Endodermal cell (in vitro differentiated cells): Measurements from ENCODE around the gene TBC1D21. TPM values are rescaled to one million over a fixed set of nuclear protein-coding genes. Genes with fewer than 3 reads are reported as not detected.

Source experiments
- DNase-seq: peaks from one replicate; pipeline ENCODE4 v3.0.0-alpha.2; 2017
- H3K27ac ChIP-seq: 2 replicates; pipeline ENCODE4 v1.5.1; 2013; ENCODE audit warnings: mild to moderate bottlenecking, low read depth, low read length, moderate library complexity
- H3K27me3 ChIP-seq: 2 replicates; pipeline ENCODE4 v1.6.1; 2013; ENCODE audit warnings: mild to moderate bottlenecking, low read length, moderate library complexity; ENCODE audit not compliant: insufficient read depth, control insufficient read depth, poor library complexity, severe bottlenecking
- H3K36me3 ChIP-seq: 2 replicates; pipeline ENCODE4 v1.7.0; 2013; ENCODE audit warnings: mild to moderate bottlenecking, low read length, moderate library complexity; ENCODE audit not compliant: control insufficient read depth, insufficient read depth
- H3K4me1 ChIP-seq: one replicate; pipeline ENCODE4 v1.7.0; 2013; ENCODE audit warnings: low read length; ENCODE audit not compliant: control insufficient read depth, insufficient read depth
- H3K4me3 ChIP-seq: 2 replicates; pipeline ENCODE4 v1.5.1; 2013; ENCODE audit warnings: mild to moderate bottlenecking, low read length, moderate library complexity
- H3K9ac ChIP-seq: 2 replicates; pipeline ENCODE4 v1.6.1; 2013; ENCODE audit warnings: mild to moderate bottlenecking, low read length, moderate library complexity; ENCODE audit not compliant: poor library complexity, severe bottlenecking; ENCODE audit errors: extremely low read depth
- H3K9me3 ChIP-seq: 2 replicates; pipeline ENCODE4 v1.6.1; 2013; ENCODE audit warnings: mild to moderate bottlenecking, low read length, moderate library complexity; ENCODE audit not compliant: control insufficient read depth
- H3K27ac Mint-ChIP-seq: 2 replicates; pipeline ENCODE4 v1.8.0; 2020; ENCODE audit warnings: mixed read lengths
- H3K27me3 Mint-ChIP-seq: 2 replicates; pipeline ENCODE4 v1.8.0; 2021; ENCODE audit warnings: mild to moderate bottlenecking, mixed read lengths; ENCODE audit not compliant: insufficient read depth
- H3K36me3 Mint-ChIP-seq: 2 replicates; pipeline ENCODE4 v1.8.0; 2020; ENCODE audit warnings: low read depth, mixed read lengths
- H3K4me1 Mint-ChIP-seq: 2 replicates; pipeline ENCODE4 v1.8.0; 2020; ENCODE audit warnings: mixed read lengths
- H3K4me3 Mint-ChIP-seq: 2 replicates; pipeline ENCODE4 v1.8.0; 2020; ENCODE audit warnings: mild to moderate bottlenecking, moderate library complexity, mixed read lengths
- H3K9me3 Mint-ChIP-seq: 2 replicates; pipeline ENCODE4 v1.8.0; 2020; ENCODE audit warnings: mild to moderate bottlenecking, mixed read lengths
- CTCF ChIP-seq: fragments of 200-600 bp; sonication (generic); conservative IDR thresholded peaks from 2 replicates; pipeline ENCODE4 v1.5.0; 2021; ENCODE audit warnings: antibody characterized with exemption, mild to moderate bottlenecking
- WGBS, 2 experiments: methylation state at CpG; one replicate each; pipeline versions ENCODE4 v1.1.5 to v1.1.7; 2013; ENCODE audit warnings: missing lambda C conversion rate in 2 of 2, mixed read lengths in 1 of 2; ENCODE audit not compliant: insufficient coverage in 1 of 2, insufficient read length in 1 of 2; 5-methylcytosine and 5-hydroxymethylcytosine counted together
- total RNA-seq, 2 donors: library from RNA; stranded (reverse); fragmentation: NEBNext Ultra II Directional in 1 of 2; extraction: Animal tissue kit (Norgen Biotek cat#: 25700) in 1 of 2; gene quantifications; 2 replicates in 1 of 2; 3 replicates in 1 of 2; pipeline ENCODE4 v1.2.1, GENCODE V29; 2021

TBC1D21 gene
- total RNA-seq, 2 donors from 2014 or later: not detected

GRCh38 chr15:73867956-73868355 lies 5.4 kb upstream of the TBC1D21 start:
- peaks cover 28% of the 10 kb centered on the region for H3K27me3 Mint-ChIP-seq
- peaks cover 3% of the 10 kb centered on the region for H3K9me3 Mint-ChIP-seq
- Histone ChIP-seq H3K4me3 (no peak overlapping the region), H3K9ac (no peak overlapping the region), H3K36me3 (no peaks in the 10 kb centered on the region), H3K4me1 (no peaks in the 10 kb centered on the region), H3K27ac (no peak overlapping the region), H3K27me3 (peaks cover 20% of the 10 kb centered on the region), H3K9me3 (no peaks in the 10 kb centered on the region)
- H3K36me3 Mint-ChIP-seq: no peaks in the 10 kb centered on the region
- no peak overlapping the region for H3K27ac Mint-ChIP-seq
- H3K4me3 Mint-ChIP-seq: no peak overlapping the region
- no peaks in the 10 kb centered on the region for H3K4me1 Mint-ChIP-seq
- TF ChIP-seq CTCF: no peak
- peak; percentile 29 for DNase-seq
- WGBS, 2 experiments: 81 to 100% methylated on average over 1 to 2 of the region's 2 CpGs

- Histone ChIP-seq H3K27me3 (peaks cover 28% of the 10 kb centered on the region), H3K27ac (no peak overlapping the region), H3K36me3 (no peaks in the 10 kb centered on the region), H3K4me1 (no peaks in the 10 kb centered on the region), H3K9ac (no peak overlapping the region), H3K4me3 (no peak overlapping the region), H3K9me3 (no peaks in the 10 kb centered on the region)
- H3K9me3 Mint-ChIP-seq: peaks cover 3% of the 10 kb centered on the region
- no peaks in the 10 kb centered on the region for H3K4me1 Mint-ChIP-seq
- H3K27ac Mint-ChIP-seq: no peak overlapping the region
- H3K27me3 Mint-ChIP-seq: peaks cover 34% of the 10 kb centered on the region
- WGBS, 2 experiments: 89 to 100% methylated on average over 1 to 6 of the region's 6 CpGs
- DNase-seq: peak; percentile 21
- no peak for TF ChIP-seq CTCF
- no peak overlapping the region for H3K4me3 Mint-ChIP-seq
- no peaks in the 10 kb centered on the region for H3K36me3 Mint-ChIP-seq
Observed at GRCh38 chr15:73869216-73869995, 4.0 kb upstream of the TBC1D21 start.

DNA sequence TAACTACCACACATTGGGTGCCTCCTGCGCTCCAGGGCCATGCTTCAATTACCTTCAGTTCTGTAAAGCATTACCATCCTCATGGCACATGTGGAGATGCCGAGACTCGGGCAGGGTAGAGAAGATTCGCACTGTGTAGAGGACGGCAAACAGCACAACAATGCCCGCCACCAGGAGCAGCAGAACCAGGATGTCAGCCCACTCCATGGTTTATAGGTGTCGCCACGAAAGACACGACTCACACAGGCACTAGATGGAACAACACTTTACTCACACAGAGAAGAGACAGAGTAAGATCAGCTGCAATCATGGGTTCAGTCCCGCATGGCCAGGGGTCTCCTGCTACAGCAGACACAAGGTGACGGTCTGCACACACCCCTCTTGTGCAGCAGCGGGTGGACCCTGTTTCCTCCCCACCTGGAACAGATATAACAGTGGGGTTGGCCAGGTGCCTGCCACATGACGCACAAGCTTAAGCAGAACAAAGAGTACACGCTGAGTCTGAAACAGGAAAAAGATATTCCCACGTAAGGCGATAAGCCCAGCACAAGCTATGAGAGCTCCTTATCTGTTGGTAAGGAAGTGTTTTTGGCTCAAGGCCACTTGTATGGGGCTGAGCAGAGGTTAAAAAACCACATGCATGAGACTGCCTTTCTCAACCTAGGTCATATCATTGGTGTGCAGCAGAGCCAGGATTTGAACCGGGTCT lies 2.5 kb upstream of the TBC1D21 start:
- peak; percentile 18 for TF ChIP-seq CTCF
- Histone ChIP-seq H3K36me3 (no peaks in the 10 kb centered on the region), H3K9ac (no peak overlapping the region), H3K27me3 (peaks cover 33% of the 10 kb centered on the region), H3K27ac (no peak overlapping the region), H3K9me3 (no peaks in the 10 kb centered on the region), H3K4me1 (no peaks in the 10 kb centered on the region), H3K4me3 (no peak overlapping the region)
- H3K27me3 Mint-ChIP-seq: peaks cover 33% of the 10 kb centered on the region
- H3K4me3 Mint-ChIP-seq: no peak overlapping the region
- H3K4me1 Mint-ChIP-seq: peaks cover 1% of the 10 kb centered on the region
- no peaks in the 10 kb centered on the region for H3K9me3 Mint-ChIP-seq
- no peak overlapping the region for H3K27ac Mint-ChIP-seq
- WGBS, 2 experiments: 93 to 100% methylated on average over 8 to 17 of the region's 17 CpGs
- DNase-seq: peak; percentile 28
- no peaks in the 10 kb centered on the region for H3K36me3 Mint-ChIP-seq
